C4-2B (cell line): ENCODE data around the gene IFNG.

Source experiments
- H3K27ac ChIP-seq: fragments of 450-650 bp; 2 replicates; pipeline ENCODE4 v1.5.1; 2017
- ZFX ChIP-seq: fragments of 450-650 bp; IDR thresholded peaks from 2 replicates; pipeline ENCODE4 v1.6.1; 2017
- TF ChIP-seq, protein P1 (sequence below): fragments of 450-650 bp; conservative IDR thresholded peaks from 2 replicates; pipeline ENCODE4 v1.5.1; 2017; ENCODE audit warnings: mild to moderate bottlenecking

The IFNG gene

GRCh38 chr12:68129979-68130378, 29.6 kb downstream of the IFNG start:
- H3K27ac ChIP-seq = no peak overlapping the region
- TF ChIP-seq ZFX = no peak
- TF ChIP-seq, protein P1, sequence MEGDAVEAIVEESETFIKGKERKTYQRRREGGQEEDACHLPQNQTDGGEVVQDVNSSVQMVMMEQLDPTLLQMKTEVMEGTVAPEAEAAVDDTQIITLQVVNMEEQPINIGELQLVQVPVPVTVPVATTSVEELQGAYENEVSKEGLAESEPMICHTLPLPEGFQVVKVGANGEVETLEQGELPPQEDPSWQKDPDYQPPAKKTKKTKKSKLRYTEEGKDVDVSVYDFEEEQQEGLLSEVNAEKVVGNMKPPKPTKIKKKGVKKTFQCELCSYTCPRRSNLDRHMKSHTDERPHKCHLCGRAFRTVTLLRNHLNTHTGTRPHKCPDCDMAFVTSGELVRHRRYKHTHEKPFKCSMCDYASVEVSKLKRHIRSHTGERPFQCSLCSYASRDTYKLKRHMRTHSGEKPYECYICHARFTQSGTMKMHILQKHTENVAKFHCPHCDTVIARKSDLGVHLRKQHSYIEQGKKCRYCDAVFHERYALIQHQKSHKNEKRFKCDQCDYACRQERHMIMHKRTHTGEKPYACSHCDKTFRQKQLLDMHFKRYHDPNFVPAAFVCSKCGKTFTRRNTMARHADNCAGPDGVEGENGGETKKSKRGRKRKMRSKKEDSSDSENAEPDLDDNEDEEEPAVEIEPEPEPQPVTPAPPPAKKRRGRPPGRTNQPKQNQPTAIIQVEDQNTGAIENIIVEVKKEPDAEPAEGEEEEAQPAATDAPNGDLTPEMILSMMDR = no peak

DNA sequence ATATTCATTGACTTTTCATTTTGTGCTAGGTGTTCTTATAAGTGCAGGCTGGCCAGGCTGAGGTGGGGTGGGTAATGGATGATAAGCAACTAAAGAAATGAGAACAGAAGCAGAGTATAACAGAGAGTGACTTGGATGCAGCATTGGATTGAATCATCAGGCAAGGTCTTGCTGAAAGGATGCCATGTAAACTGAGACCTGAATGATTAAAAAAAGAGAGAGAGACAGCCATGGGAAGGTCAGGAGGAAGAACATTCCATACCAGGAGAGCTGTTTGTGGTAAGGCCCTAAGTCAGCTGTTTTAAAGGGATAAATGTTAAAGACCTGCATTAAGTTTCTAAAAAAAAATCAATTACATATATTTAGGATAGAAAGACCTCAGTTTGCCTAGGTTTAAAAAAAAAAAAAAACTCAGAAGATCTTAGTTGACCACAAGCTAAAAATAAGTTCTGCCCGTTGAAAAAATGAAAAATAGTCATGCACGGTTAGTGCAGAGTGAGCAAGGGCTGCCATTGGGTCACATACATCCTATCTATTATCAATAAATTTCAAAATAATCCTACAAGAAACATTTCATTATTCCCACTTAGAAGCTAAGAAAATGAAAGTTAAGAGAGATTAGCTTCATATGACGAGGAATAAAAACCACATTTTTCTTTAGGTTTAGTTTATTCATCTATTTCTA, 37.2 kb downstream of the IFNG start:
- TF ChIP-seq, protein P1 = no peak
- no peak for TF ChIP-seq ZFX

GRCh38 chr12:68121143-68121542, 38.4 kb downstream of the IFNG start:
- no peak overlapping the region for H3K27ac ChIP-seq
- no peak for TF ChIP-seq ZFX
- TF ChIP-seq, protein P1 = no peak

More for the DNA sequence above, 37.2 kb downstream of the IFNG start:
- no peak overlapping the region for H3K27ac ChIP-seq

GRCh38 chr12:68119724-68120211, 39.8 kb downstream of the IFNG start:
- H3K27ac ChIP-seq = no peak overlapping the region

GRCh38 chr12:68119250-68119649, 40.3 kb downstream of the IFNG start:
- TF ChIP-seq, protein P1 = no peak
- TF ChIP-seq ZFX = no peak
- no peak overlapping the region for H3K27ac ChIP-seq

More at GRCh38 chr12:68119724-68120211, 39.8 kb downstream of the IFNG start:
- TF ChIP-seq, protein P1 = no peak
- TF ChIP-seq ZFX = no peak

DNA sequence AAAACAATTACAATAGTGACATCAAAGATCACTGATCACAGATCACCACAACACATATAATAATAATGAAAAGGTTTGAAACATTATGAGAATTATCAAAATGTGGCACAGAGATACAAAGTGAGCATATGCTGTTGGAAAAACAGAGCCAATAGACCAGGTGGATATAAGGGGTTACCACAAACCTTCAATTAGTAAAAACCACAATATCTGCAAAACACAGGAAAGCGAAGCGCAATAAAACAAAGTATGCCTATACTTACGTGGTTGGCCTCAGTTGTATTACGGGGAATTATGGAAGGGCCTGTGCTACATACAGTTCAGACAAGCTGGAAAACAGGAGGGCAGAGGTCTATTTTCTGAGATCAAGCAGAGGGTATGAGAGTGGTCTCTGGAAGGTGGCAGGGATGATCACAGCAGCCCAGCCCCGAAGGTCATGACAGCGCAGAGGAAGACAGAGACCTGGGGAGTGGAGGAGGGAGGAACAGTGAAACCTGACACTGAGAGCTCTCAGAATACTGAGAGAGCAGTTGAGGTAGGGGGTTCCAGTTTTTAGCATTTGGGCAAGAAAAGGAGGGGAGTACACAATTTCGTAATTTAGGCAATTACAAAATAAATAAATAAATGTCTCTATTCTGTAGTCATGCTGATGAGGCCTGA, 41.3 kb downstream of the IFNG start:
- TF ChIP-seq, protein P1 = no peak
- no peak for TF ChIP-seq ZFX
- H3K27ac ChIP-seq = no peak overlapping the region

GRCh38 chr12:68117661-68118060, 41.9 kb downstream of the IFNG start:
- H3K27ac ChIP-seq = no peak overlapping the region
- no peak for TF ChIP-seq ZFX
- TF ChIP-seq, protein P1 = no peak
